ENCODE results near the gene CYCS. TPM values are rescaled to one million over a fixed set of nuclear protein-coding genes. Genes with fewer than 3 reads are reported as not detected.

CYCS gene
- total and polyA plus RNA-seq, 2 of the 8 experiments (the other 6 are each of a cell fraction or from before 2014, with no cell fraction given): 48.6 to 229 TPM

DNA sequence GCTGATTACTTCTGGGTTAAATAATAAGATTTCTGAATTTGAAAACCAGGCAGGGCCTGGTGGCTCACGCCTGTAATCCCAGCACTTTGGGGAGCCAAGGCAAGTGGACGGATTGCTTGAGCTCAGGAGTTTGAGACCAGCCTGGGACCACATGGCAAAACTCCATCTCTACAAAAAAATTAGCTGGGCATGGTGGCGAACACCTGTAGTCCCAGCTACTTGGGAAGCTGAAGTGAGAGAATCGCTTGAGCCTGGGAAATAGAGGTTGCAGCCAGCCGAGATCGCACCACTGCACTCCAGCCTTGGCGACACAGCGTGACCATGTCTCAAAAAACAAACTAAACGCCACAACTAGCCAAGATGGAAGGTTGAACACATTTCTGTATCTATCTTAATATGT, 3.5 kb downstream of the CYCS start:
- TF ChIP-seq NANOG (IDR thresholded peaks at IDR 0.05; ENCODE audit: insufficient read depth, low read depth, low read length, poor library complexity, severe bottlenecking) (no peak), FOSL1 (IDR thresholded peaks at IDR 0.05; ENCODE audit: insufficient read depth, low read depth, low read length) (no peak), RNF2 (IDR thresholded peaks at IDR 0.05; ENCODE audit: borderline replicate concordance, low read depth, low read length, missing control alignments, poor library complexity, severe bottlenecking) (no peak), TEAD4 (IDR thresholded peaks at IDR 0.05; ENCODE audit: low read depth, low read length) (no peak), SRF (IDR thresholded peaks at IDR 0.05; ENCODE audit: low read depth, low read length) (no peak), NRF1 (IDR thresholded peaks at IDR 0.05; ENCODE audit: low read depth, low read length) (no peak), CEBPB (IDR thresholded peaks at IDR 0.05; ENCODE audit: low read depth, low read length) (no peak)
- 98% methylated on average over 9 of the region's 9 CpGs; no CpG with 5 or more reads in 1 of the 2 experiments for WGBS, 2 experiments (ENCODE audit: extremely low coverage in 1 of 2, insufficient coverage in 1 of 2, insufficient read length in 1 of 2, insufficient replicate concordance in 2 of 2, low coverage in 1 of 2, low lambda C conversion rate in 2 of 2, missing lambda C conversion rate in 1 of 2)
- H3K23me2 ChIP-seq (ENCODE audit: low read depth, low read length): peaks cover 5% of the 10 kb centered on the region

More for the DNA sequence above, 3.5 kb downstream of the CYCS start:
- Histone ChIP-seq H3K4me3 (ENCODE audit: extremely low read depth in 1 of 4, insufficient read depth in 2 of 4, low read depth in 3 of 4, low read length in 4 of 4) (no peak overlapping the region), H4K5ac (ENCODE audit: insufficient read length, low read depth, low read length) (no peak overlapping the region), H3K23ac (ENCODE audit: insufficient read length) (no peak overlapping the region), H2AFZ (ENCODE audit: low read length) (no peak overlapping the region), H3K18ac (ENCODE audit: extremely low read depth, low read length) (no peak overlapping the region), H3K56ac (replicated peaks; ENCODE audit: insufficient read length, low read depth, low read length) (no peak overlapping the region), H2BK15ac (ENCODE audit: low read length) (no peak overlapping the region), H2BK20ac (ENCODE audit: low read length) (no peak overlapping the region), H4K91ac (replicated peaks; ENCODE audit: insufficient read length, low read length) (no peak overlapping the region), H3K4me2 (ENCODE audit: insufficient read depth in 1 of 2, low read depth in 2 of 2, low read length in 2 of 2) (no peak overlapping the region), H4K8ac (ENCODE audit: extremely low read depth, insufficient read depth, low read length) (no peak overlapping the region), H3K9ac (replicated peaks in 1 of 4; ENCODE audit: extremely low read depth in 1 of 4, low read depth in 3 of 4, low read length in 3 of 4) (no peak overlapping the region), H4K20me1 (replicated peaks in 1 of 2; ENCODE audit: control insufficient read depth in 1 of 2, insufficient read depth in 2 of 2, low read length in 2 of 2) (peaks cover 3 to 6% of the 10 kb centered on the region in 2 experiments), H2BK5ac (ENCODE audit: low read depth, low read length) (no peak overlapping the region), H2BK120ac (replicated peaks; ENCODE audit: low read depth, low read length) (no peak overlapping the region), H3K27ac (ENCODE audit: low read depth, low read length) (no peak overlapping the region), H3K36me3 (ENCODE audit: control insufficient read depth in 2 of 4, insufficient read depth in 4 of 4, low read length in 3 of 4) (peaks cover 8 to 44% (median 30%) of the 10 kb centered on the region in 4 experiments), H3K4ac (replicated peaks; ENCODE audit: insufficient read length, low read depth, low read length) (no peak overlapping the region), H3K14ac (ENCODE audit: insufficient read length) (no peak overlapping the region), H3K9me3 (ENCODE audit: insufficient read depth in 2 of 2, low read depth in 1 of 2, low read length in 1 of 2) (no peaks in the 10 kb centered on the region), H3K4me1 (replicated peaks in 1 of 4; ENCODE audit: control insufficient read depth in 3 of 4, insufficient read depth in 4 of 4, low read length in 3 of 4) (no peaks in the 10 kb centered on the region), H3K79me2 (ENCODE audit: control insufficient read depth in 1 of 2, insufficient read depth in 2 of 2, low read length in 2 of 2) (peaks cover 8 to 29% of the 10 kb centered on the region in 2 experiments), H3K27me3 (replicated peaks in 1 of 4; ENCODE audit: control insufficient read depth in 3 of 4, extremely low read depth in 1 of 4, insufficient read depth in 3 of 4, low read length in 3 of 4) (no peaks in the 10 kb centered on the region), H3K79me1 (ENCODE audit: low read depth, low read length) (no peaks in the 10 kb centered on the region), H2BK12ac (ENCODE audit: low read depth, low read length) (no peak overlapping the region), H2AK5ac (ENCODE audit: low read depth, low read length) (no peak overlapping the region)
- CTCF ChIA-PET (ENCODE audit: partially characterized antibody): interaction anchor here (0.7 to 1.4 kb wide), 2 partner anchors 22 to 380 kb away, joined by 3 to 5 read pairs; no protein-coding TSS in a partner anchor
- POLR2A ChIA-PET (ENCODE audit: partially characterized antibody): interaction anchor here (0.8 to 1.9 kb wide), 5 partner anchors 8 to 178 kb away, joined by 3 to 8 read pairs (median 3); no protein-coding TSS in a partner anchor
- no peak for FAIRE-seq
- DNase-seq (ENCODE audit: low read depth in 1 of 2, low spot score in 2 of 2): no peak
